ENCODE measurements around the gene ASRGL1. TPM values are rescaled to one million over a fixed set of nuclear protein-coding genes. Genes with fewer than 3 reads are reported as not detected.

The ASRGL1 gene
- polyA plus RNA-seq, 3 donors from 2014 or later: 3.2 to 11.2 (median 8.1) TPM

- Mint-ChIP-seq H3K27me3 (ENCODE audit: low read depth in 3 of 3) (peaks cover 0 to 2% (median 2%) of the 10 kb centered on the region in 3 donors), H3K27ac (peak overlapping the region in 2 of 6 donors; percentile 28 to 76), H3K9me3 (no peaks in the 10 kb centered on the region), H3K36me3 (no peaks in the 10 kb centered on the region), H3K4me3 (no peak overlapping the region), H3K4me1 (peaks cover 18 to 47% of the 10 kb centered on the region in 2 donors)
- no peak for DNase-seq
Measured at GRCh38 chr11:62435846-62436660, 98.8 kb downstream of the ASRGL1 start.

GRCh38 chr11:62437616-62438015 lies 100.4 kb downstream of the ASRGL1 start:
- H3K4me3 Mint-ChIP-seq: no peak overlapping the region
- DNase-seq: no peak
- H3K4me1 Mint-ChIP-seq: peaks cover 17 to 32% of the 10 kb centered on the region in 2 donors
- peaks cover 0 to 2% (median 2%) of the 10 kb centered on the region in 3 donors for H3K27me3 Mint-ChIP-seq (ENCODE audit: low read depth in 3 of 3)
- H3K9me3 Mint-ChIP-seq: no peaks in the 10 kb centered on the region
- H3K27ac Mint-ChIP-seq: peak overlapping the region in 1 of 6 donors; percentile 46
- H3K36me3 Mint-ChIP-seq: no peaks in the 10 kb centered on the region

GRCh38 chr11:62438641-62439040 lies 101.4 kb downstream of the ASRGL1 start:
- Mint-ChIP-seq H3K9me3 (no peaks in the 10 kb centered on the region), H3K36me3 (no peaks in the 10 kb centered on the region), H3K4me1 (peaks cover 15 to 25% of the 10 kb centered on the region in 2 donors), H3K4me3 (no peak overlapping the region), H3K27me3 (ENCODE audit: low read depth in 3 of 3) (peaks cover 1 to 4% (median 2%) of the 10 kb centered on the region in 3 donors), H3K27ac (no peak overlapping the region)
- DNase-seq: no peak

- no peak for DNase-seq
- H3K36me3 Mint-ChIP-seq: no peaks in the 10 kb centered on the region
- H3K4me1 Mint-ChIP-seq: peaks cover 17 to 25% of the 10 kb centered on the region in 2 donors
- no peak overlapping the region for H3K27ac Mint-ChIP-seq
- peaks cover 4 to 10% (median 5%) of the 10 kb centered on the region in 3 donors for H3K27me3 Mint-ChIP-seq (ENCODE audit: low read depth in 3 of 3)
- H3K9me3 Mint-ChIP-seq: no peaks in the 10 kb centered on the region
- H3K4me3 Mint-ChIP-seq: no peak overlapping the region
Measured at GRCh38 chr11:62439785-62440602, 102.7 kb downstream of the ASRGL1 start.

Other genes with a start within 250 kb of the ASRGL1 start
- gene INCENP, start 213.4 kb upstream of the ASRGL1 start, polyA plus RNA-seq: 1 to 10 TPM; 1.9 to 3.1 (median 2.7) TPM
- not detected for gene SCGB1D1, start 147.2 kb upstream of the ASRGL1 start, polyA plus RNA-seq
- gene SCGB2A1, start 128.8 kb upstream of the ASRGL1 start, polyA plus RNA-seq: not detected
- not detected for gene SCGB1D2, start 95.2 kb upstream of the ASRGL1 start, polyA plus RNA-seq
- gene SCGB2A2, start 67.3 kb upstream of the ASRGL1 start, polyA plus RNA-seq: not detected
- not detected for gene SCGB1D4, start 38.4 kb upstream of the ASRGL1 start, polyA plus RNA-seq
- gene SCGB1A1, start 81.6 kb downstream of the ASRGL1 start, polyA plus RNA-seq: not detected
- gene AHNAK, start 209.4 kb downstream of the ASRGL1 start, polyA plus RNA-seq: 100 to 1,000 TPM in 1 of 3 donors, 10 to 100 TPM in 2; 45.0 to 217 (median 57.2) TPM
- gene EEF1G, start 236.4 kb downstream of the ASRGL1 start, polyA plus RNA-seq: 100 to 1,000 TPM; 628 to 849 (median 821) TPM

Measured in immature natural killer cell (primary cell).